Renal cortical epithelial cell (primary cell): ENCODE data around the gene GNAO1. TPM values are rescaled to one million over a fixed set of nuclear protein-coding genes. Genes with fewer than 3 reads are reported as not detected.

Experiments
- DNase-seq: peaks from one replicate; pipeline ENCODE4 v3.0.0-alpha.2; 2011; ENCODE audit warnings: low read depth
- total RNA-seq: library from RNA; depleted of rRNA; stranded (reverse); fragments of >200 nt; gene quantifications from 2 replicates; pipeline ENCODE4 v1.2.3, GENCODE V29; 2014

The GNAO1 gene
- total RNA-seq, 1 donor from 2014 or later = 8.3 TPM

- no peak for DNase-seq
Measured at GRCh38 chr16:56348168-56349085, 157.1 kb downstream of the GNAO1 start.

DNA sequence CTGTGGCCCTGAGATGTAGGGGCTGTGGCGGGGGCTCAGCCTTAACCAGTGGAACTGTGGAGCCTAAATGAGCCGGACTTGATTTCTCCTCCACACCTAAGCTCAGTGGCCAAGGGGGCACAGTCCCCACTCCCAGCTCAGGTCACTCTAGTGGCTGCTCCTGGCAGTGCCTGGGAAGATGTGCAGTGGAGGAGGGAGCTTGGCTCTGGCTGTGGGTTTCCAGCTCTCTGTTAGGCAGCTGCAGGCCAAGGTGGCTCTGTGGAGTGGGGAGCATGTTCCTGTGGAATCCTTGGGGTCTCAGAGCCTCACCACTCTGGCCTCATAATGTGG, 157.8 kb downstream of the GNAO1 start:
- DNase-seq = no peak

DNA sequence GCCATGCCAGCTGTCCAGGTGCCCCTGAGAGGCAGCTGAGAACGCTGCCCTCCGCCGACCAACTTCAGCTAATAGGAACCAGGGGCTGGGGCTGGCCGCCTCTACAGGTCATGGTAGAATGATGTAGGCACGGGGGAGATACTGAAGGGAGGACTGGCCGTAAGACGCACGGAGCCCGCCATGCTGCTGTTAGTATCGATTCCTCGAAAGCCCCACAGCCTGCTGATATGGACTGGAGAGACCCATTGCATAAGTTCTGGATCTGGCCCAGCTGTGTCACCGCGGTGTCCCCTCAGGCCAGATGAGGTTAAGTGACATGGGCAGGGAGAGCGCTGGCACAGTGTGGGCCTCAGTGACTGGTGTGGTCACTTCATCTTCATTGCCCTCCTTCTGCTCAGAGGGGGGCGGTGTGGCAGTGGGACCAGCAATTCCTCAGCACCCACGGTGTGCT, 158.4 kb downstream of the GNAO1 start:
- no peak for DNase-seq

DNA sequence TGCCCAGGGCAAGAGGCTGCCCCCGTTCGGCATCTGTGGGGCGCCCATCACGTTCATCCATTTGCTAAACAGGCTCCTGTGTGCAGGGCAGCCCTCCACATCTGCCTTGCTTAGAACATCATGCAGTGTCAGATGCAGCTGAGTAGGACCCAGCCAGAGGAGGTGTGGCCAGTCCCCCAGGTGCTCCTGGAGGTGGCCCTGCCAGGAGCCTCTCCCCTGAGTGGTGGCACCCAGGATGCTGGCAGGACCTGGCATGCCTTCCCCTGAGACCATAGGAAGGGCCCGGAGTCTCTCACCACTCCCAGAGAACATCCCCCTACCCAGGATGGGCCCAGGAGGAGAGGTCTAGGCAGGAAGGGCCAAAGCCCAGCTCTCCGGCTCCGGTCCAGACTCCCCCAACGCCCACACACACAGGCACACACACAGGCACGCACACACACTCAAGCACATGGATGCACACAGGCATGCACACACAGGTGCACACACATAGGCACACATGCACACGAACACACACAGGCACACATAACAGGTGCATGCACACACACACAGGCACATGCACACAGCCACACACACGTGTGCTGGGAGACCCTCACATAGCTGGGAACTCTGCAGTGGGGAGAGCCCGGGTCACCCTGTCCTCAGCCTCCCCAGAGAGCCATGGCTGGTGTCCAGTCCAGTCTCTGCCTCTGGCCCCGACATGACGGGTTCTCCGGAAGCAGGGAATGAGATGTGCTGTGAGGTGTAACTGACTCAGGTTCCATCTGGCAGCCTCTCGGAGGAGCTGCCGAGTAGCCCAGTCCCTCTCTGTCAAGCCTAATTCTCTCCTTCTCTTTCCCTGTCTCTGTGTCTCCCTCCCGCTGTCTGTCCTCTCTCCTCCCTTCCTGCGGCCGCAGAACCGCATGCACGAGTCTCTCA, 159.5 kb downstream of the GNAO1 start:
- no peak for DNase-seq

DNA sequence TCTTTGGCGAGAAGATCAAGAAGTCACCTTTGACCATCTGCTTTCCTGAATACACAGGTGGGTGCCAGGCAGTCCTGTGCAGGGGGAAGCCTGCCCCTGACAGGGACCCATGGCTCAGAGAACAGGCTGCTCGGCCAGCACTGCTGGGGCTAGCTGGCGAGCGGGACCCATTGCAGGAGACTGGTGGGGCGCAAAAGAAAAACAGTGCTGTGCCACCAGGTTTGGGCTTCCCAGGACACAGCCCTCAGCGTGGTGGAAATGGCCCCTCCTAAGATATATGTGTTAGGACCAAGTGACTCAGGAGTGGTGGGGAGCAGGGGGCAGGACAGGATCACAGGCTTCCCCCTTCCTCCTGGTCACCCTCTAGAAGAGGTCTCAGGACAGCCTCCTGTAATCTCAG, 160.2 kb downstream of the GNAO1 start:
- DNase-seq = no peak

- DNase-seq = no peak
Measured at GRCh38 chr16:56352351-56353053, 161.2 kb downstream of the GNAO1 start.

GRCh38 chr16:56353054-56353921, 162.0 kb downstream of the GNAO1 start:
- DNase-seq = no peak

DNA sequence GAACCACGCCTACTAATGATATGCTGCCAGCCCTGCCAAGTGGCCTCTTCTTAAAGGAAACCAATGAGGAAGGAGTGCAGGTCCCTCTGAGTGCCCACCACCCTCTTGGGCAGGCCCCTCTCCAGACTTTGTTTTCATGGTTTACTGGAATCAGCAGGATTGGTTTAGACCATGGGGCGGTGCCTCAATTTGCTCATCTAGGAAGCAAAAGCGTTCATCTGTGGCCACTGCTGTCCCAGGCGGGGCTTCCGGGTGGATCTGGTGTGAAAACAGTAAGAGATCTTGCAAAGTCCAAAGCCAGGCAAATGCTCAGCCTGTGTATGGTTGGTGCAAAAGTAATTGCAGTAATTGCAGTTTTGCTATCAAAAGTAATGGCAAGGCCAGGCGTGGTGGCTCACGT, 162.7 kb downstream of the GNAO1 start:
- no peak for DNase-seq

GRCh38 chr16:56354746-56355145, 163.5 kb downstream of the GNAO1 start:
- no peak for DNase-seq

DNA sequence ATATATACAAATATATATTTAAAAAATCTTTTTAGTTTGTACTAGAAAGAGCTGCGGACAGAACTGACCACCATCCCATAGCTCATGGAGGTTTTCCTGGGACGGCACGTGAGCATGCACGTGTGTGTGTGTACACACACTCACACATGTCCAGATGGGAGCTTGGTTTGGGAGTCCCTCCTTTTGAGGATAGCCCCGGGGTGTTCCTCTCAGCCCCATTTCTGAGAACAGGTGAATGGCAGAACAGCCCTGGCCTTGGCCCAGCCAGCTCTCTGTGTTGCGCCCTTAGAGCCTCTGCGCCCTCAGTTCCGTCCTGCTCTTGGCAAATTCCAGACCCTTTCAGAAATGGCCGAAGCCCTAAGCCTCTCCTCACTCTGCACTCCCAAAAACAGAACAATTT, 163.9 kb downstream of the GNAO1 start:
- DNase-seq = no peak

DNA sequence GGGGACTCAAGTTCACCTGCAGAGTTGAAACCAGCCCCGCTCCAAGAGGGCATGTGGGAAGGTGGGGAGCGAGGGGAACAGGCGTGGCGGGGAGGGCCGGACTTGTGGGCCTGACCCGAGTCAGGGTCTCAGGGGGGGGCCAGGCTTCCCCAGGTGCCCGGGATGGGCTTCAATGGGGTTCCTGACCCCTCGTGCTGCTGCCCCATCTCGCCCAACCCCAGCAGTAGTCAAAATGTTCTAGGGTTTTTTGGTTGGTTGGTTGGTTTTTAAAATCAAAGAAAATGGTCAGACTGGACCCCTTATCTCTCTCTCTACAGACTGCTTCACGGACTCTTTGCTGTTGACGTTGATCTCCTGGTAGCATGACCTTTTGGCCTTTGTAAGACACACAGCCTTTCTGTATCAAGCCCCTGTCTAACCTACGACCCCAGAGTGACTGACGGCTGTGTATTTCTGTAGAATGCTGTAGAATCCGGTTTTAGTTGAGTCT, 164.5 kb downstream of the GNAO1 start:
- DNase-seq = no peak

DNA sequence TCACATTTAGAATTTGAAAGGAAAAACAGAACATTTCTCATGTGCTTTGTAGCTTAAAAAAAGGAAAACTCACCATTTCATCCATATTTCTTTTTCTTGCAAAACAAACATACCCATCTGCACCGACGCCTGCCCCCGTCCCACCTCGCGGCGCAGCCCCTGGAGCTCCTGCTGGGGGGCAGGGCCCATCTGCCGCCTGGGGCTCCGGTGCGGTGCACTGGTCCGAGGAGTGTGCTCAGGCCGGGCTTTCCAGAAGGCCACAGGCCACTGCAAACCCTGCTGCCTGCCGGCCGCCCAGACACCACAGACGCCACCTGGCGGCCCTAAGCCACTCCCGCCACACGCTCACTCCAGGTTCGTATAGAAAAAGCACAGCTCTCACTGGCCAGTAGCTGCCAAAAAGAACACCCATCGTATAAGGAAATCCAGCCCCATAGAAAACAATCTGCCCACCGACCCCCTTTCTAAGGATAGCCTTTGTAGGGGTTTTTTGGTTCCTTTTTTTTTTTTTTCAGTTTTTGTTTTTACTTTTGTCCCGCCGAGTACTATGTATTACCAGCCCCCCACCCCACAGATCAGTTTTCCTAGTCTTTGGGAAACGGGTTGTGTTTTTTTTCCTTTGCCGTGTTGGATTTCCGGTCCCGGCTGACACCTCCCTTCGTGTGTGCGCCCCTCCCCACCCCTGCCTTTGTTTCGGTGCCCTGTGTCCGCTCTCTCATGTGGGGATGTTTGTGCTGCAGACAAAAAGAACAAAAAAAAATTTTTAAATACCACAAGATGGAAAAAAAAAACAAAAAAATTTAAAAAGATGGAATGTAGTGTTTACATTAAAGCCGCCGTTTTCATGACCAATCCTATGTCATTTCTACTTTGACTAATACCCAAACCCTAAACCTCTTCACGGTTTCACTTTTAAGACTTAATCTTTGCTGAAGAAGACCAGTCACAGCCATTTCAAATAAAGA, 165.3 kb downstream of the GNAO1 start:
- peak; percentile 70 for DNase-seq

DNA sequence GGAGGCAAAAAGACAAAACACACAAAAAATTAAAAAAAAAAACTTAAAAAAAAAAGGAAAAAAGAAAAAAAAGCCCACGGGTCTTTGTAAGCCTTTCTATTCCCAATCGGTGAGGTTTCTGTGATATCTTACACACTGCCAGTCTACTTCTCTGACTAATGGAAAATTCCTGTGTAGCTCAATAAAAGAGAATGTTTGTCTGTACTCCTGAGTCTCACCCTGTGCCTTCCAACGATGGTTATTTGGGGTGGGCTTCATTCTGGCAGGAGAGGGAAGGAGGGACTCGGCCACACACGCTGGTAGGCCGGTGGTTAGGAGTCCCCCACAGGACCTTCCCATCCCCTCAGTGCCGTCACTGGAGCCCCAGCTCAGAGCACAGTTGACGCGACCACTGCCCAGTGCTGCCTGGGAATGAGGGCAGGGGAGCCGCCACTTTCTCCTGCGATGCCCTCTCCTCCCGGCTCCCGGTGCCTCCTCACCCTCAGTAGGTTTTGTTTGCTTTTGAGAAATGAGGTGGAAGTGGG, 166.0 kb downstream of the GNAO1 start:
- DNase-seq = peak; percentile 55

GRCh38 chr16:56357765-56358322, 166.6 kb downstream of the GNAO1 start:
- DNase-seq = no peak

DNA sequence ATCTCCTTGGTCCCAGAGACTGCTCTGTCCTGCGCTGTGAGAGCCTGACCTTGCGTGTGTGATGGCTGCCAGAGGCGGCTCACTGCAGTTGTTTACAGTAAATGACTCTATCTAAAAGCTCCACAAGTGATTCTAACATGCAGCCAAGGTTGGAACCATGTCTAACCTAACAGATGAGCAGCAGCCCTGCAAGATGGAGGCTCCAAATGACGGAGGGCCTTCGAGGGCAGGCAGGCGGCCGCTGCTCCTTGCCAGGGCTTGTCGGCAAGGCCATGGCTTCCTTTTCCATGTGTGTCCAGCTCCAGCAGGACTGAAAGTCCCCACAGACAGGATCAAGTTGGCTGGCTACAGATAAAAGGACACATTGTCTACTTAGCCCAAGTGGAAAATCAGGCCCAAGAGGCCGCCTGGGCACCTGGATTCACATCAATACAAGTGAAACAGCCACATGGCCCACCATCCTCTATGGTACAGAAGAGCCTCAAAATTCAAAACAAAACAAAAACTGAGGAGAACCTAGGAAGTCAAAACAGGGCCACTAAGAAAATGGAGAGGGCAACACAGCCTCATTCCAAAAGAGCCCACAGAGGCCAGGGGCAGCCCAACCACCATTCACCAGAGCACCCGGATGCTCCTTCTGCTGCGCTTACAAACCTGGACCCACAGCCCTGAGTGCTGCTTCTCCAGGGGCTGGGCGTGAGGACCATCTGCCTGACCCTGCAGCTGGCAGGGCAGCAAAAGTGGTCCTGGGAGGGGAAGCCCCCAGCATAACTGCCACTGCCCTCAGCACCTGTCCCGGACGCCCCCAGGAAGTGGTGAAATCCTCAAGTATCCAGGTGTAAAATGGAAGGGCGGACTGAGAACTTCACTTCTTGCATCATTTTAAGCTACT, 169.1 kb downstream of the GNAO1 start:
- no peak for DNase-seq

DNA sequence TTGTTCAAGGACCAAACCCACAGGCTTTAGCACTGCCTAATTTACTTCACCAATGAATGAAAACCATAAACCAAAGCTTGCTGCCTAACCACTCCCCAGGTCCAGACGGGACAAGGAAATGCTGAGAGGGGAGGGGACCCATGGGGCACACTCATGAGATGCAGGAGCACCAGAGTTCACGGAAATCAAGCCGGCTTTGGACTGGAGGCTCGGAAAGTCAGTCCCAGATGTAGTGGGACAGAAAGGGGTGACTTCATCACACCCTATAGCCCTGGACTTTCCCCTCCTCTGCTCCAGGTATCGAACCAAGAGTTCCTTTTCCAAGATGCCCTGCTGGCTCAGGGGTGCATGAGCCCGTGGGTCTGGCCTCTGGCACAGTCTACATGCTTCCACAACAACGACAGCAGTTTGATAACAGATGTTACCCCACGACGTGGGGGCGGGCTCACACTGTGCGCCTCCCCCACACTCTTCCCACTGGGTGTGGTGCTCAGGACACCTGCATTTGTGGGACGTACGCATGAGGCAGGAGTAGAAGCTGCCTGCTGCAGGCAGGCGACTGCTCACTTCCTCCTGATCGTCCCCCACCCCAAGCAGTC, 170.9 kb downstream of the GNAO1 start:
- no peak for DNase-seq

DNA sequence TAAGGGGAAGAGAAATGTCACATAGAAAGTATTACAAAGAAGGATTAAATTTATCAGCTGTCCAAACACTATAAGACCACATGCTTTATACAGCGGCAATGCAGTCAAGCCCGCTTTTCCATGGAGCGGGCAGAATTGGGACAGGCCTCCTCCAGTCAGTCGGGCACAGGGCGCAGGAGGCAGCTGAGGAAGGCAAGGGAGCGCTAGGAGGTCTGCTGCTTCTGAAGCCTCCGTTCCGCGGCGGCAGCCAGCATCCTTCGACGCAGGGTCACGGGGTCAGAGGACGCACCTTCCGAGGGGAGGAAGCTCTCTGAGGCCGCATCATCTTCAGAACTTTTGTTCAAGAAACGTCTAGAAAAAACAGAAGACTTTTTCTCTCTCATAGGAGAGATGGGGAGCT, 171.4 kb downstream of the GNAO1 start:
- no peak for DNase-seq
